ENCODE data around the gene APLN.

The APLN gene

DNA sequence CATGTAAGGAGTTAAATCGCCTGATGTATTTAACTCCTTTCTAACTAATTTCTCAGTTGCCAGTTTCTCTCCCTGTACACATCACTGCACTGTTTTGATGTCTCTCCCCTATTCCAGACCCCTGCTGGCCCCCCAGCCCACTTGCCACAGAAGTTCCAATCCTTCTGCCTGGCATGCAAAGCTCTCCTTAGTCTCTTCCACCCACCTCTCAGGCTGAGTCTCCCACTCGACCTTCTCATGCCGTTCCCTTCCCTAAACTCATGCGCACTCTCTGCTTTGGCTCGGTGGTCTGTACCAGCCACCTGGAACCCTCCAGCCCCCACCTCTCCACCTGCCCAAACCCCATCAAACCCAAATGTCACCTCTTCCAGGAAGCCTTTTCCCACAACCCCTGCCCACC lies 56.9 kb downstream of the APLN start:
- no peak overlapping the region for H3K27ac ChIP-seq
- TF ChIP-seq, protein P1, sequence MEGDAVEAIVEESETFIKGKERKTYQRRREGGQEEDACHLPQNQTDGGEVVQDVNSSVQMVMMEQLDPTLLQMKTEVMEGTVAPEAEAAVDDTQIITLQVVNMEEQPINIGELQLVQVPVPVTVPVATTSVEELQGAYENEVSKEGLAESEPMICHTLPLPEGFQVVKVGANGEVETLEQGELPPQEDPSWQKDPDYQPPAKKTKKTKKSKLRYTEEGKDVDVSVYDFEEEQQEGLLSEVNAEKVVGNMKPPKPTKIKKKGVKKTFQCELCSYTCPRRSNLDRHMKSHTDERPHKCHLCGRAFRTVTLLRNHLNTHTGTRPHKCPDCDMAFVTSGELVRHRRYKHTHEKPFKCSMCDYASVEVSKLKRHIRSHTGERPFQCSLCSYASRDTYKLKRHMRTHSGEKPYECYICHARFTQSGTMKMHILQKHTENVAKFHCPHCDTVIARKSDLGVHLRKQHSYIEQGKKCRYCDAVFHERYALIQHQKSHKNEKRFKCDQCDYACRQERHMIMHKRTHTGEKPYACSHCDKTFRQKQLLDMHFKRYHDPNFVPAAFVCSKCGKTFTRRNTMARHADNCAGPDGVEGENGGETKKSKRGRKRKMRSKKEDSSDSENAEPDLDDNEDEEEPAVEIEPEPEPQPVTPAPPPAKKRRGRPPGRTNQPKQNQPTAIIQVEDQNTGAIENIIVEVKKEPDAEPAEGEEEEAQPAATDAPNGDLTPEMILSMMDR (conservative IDR thresholded peaks at IDR 0.05), result no peak

DNA sequence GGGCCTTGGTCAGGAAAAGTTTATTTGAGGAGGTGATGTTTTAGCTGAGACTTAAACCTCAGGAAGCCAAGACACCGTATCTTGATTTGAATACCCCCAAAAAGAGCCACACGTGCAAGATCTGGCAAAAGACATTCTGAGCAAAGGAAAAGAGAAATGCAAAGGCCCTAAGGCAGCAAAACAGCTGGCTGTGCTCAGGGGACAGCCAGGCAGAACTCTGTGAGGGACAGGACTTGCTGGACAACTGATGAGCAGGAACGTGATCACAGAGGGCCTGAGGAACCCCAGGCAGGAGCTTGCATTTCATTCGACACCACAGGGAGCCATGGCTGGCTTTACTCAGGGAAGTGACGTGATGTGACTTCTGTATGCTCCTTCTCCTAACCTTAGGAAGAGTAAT lies 58.7 kb downstream of the APLN start:
- H3K27ac ChIP-seq, result 0 out of 2 replicates have a peak overlapping the region, but pooled peaks have one; percentile 13
- TF ChIP-seq, protein P1 (conservative IDR thresholded peaks at IDR 0.05), result no peak
